Fibroblast of lung (primary cell): ENCODE measurements around the gene MRPS15. TPM values are rescaled to one million over a fixed set of nuclear protein-coding genes. Genes with fewer than 3 reads are reported as not detected.

Source experiments
- DNase-seq, 2 donors: peaks; one replicate each; pipeline versions ENCODE4 v3.0.0 to v3.0.0-alpha.2; 2010; ENCODE audit warnings: low read depth in 2 of 2
- H2AFZ ChIP-seq: 2 replicates; pipeline ENCODE4 v1.5.1; 2012; ENCODE audit warnings: low read length, control low read depth, inconsistent platforms
- H3K27ac ChIP-seq: 2 replicates; pipeline ENCODE4 v1.5.1; 2011; ENCODE audit warnings: low read length, control low read depth; ENCODE audit not compliant: insufficient read depth
- H3K27me3 ChIP-seq: 2 replicates; pipeline ENCODE4 v1.5.1; 2011; ENCODE audit warnings: mild to moderate bottlenecking, low read length; ENCODE audit not compliant: control insufficient read depth, insufficient read depth
- H3K36me3 ChIP-seq: 2 replicates; pipeline ENCODE4 v1.5.1; 2011; ENCODE audit warnings: low read length; ENCODE audit not compliant: control insufficient read depth, insufficient read depth
- H3K4me1 ChIP-seq: 2 replicates; pipeline ENCODE4 v1.5.1; 2011; ENCODE audit warnings: low read length; ENCODE audit not compliant: control insufficient read depth, insufficient read depth; ENCODE audit errors: extremely low read depth
- H3K4me2 ChIP-seq: 2 replicates; pipeline ENCODE4 v1.5.1; 2011; ENCODE audit warnings: low read length, control low read depth; ENCODE audit not compliant: insufficient read depth; ENCODE audit errors: extremely low read depth
- H3K4me3 ChIP-seq, 4 experiments: fragments of 200-600 bp in 1 of 4; sonication (generic) in 1 of 4; replicated peaks in 1 of 4; 2 replicates each; pipeline ENCODE4 v1.5.1; 2011 to 2016; ENCODE audit warnings: low read length in 4 of 4, low read depth in 3 of 4, mild to moderate bottlenecking in 3 of 4, control low read depth in 2 of 4, inconsistent platforms in 1 of 4, mixed read lengths in 1 of 4; ENCODE audit not compliant: insufficient read depth in 1 of 4; ENCODE audit errors: control extremely low read depth in 1 of 4
- H3K79me2 ChIP-seq: 2 replicates; pipeline ENCODE4 v1.5.1; 2012; ENCODE audit warnings: mild to moderate bottlenecking, low read length, inconsistent platforms; ENCODE audit not compliant: control insufficient read depth, insufficient read depth
- H3K9ac ChIP-seq: 2 replicates; pipeline ENCODE4 v1.5.1; 2011; ENCODE audit warnings: mild to moderate bottlenecking, low read length, control low read depth; ENCODE audit not compliant: insufficient read depth
- H3K9me3 ChIP-seq: 2 replicates; pipeline ENCODE4 v1.5.1; 2012; ENCODE audit warnings: low read depth, low read length; ENCODE audit not compliant: control insufficient read depth, insufficient read depth
- H4K20me1 ChIP-seq: 2 replicates; pipeline ENCODE4 v1.5.1; 2011; ENCODE audit warnings: low read length; ENCODE audit not compliant: control insufficient read depth, insufficient read depth; ENCODE audit errors: extremely low read depth
- EZH2 ChIP-seq: IDR thresholded peaks from 2 replicates; pipeline ENCODE4 v1.5.1; 2012; ENCODE audit warnings: low read length, control low read depth, mild to moderate bottlenecking; ENCODE audit errors: missing control alignments
- polyA plus RNA-seq, 2 donors: library from polyadenylated mRNA; depleted of rRNA in 1 of 2; stranded (reverse) in 1 of 2; unstranded in 1 of 2; fragments of >200 nt; gene quantifications; 2 replicates each; pipeline ENCODE4 v1.2.1, GENCODE V29; 2011 to 2012; ENCODE audit warnings: missing spikeins in 1 of 2
- total RNA-seq: library from RNA; depleted of rRNA; stranded (reverse); fragments of >200 nt; gene quantifications from 2 replicates; pipeline ENCODE4 v1.2.1, GENCODE V29; 2014
- TF ChIP-seq, protein P1 (sequence below), 2 donors: IDR thresholded peaks in 1 of 2; conservative IDR thresholded peaks in 1 of 2; 1 replicate in 1 of 2; 2 replicates in 1 of 2; pipeline ENCODE4 v1.5.1; 2011 to 2012; ENCODE audit warnings: low read length in 2 of 2, control low read depth in 1 of 2, inconsistent platforms in 1 of 2, low read depth in 1 of 2, mild to moderate bottlenecking in 1 of 2

The MRPS15 gene
- total and polyA plus RNA-seq, 2 donors (not counting 1 experiment from before 2014, with no cell fraction given) = 75.5 to 99.1 TPM

DNA sequence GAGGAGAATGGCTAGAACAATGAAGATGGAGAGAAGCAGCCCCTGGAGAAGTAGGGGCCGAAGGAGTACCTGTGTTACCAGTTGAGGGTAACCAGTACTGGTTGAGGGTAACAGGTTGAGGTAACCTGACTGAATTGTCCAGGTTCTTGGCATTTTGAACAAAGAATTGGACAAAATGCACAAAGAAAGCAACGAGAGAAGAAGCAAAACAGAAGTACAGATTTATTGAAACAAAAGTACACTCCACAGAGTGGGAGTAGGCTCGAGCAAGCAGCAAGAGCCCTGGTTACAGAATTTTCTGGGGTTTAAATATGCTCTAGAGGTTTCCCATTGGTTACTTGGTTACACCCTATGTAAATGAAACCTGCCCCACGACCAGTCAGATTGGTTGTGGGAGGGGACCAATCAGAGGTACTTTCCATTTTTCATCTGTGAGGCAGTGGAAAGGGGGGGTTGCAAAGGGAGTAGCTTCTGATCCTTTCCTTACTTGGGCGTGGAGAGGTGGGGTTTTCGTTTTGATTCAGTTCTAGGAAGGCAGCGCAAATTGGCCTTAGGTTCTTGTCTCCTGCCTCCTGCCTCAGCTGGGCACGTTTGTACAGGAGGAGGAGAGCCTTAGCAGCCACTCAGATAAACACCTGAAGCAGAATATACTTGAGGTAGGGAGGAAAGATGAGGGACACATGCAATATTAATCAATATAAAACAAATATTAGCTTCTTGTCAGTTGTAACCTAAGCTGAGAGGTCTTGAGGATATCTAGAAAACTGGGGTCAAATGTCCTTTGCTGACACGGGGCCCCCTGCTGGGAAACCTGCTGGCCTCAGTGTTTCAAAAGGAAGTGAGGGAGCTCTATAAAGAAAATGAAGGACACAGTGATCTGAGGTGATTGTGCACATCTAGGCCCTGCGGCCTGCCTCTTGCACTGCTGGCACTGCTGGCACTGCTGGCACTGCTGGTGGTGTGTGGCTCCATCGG, 52.2 kb downstream of the MRPS15 start:
- DNase-seq = peak; percentile 27 to 61
- Histone ChIP-seq H3K36me3 (no peaks in the 10 kb centered on the region), H2AFZ (no peak overlapping the region)

DNA sequence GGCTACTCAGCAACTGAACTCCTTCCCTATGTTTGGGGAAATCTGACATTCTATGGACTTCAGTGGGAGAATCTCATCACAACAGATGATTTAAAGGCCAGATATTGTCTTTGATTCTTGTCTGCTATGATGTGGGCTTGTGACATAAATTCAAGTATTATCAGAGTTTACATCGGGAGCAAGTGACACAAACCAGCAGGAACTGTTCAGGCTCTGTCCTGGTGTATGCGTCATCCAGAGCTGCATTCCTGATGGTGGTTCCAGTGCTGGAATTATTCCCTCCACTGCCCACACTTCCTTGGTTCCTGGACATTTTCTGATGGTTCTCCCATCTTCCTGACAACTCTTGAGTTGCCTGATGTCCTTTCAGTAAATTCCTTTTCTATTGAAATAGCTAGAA, 55.7 kb downstream of the MRPS15 start:
- H2AFZ ChIP-seq = peak overlapping the region; percentile 39
- peak; percentile 35 to 73 for DNase-seq
- no peak for TF ChIP-seq EZH2
- TF ChIP-seq, protein P1, sequence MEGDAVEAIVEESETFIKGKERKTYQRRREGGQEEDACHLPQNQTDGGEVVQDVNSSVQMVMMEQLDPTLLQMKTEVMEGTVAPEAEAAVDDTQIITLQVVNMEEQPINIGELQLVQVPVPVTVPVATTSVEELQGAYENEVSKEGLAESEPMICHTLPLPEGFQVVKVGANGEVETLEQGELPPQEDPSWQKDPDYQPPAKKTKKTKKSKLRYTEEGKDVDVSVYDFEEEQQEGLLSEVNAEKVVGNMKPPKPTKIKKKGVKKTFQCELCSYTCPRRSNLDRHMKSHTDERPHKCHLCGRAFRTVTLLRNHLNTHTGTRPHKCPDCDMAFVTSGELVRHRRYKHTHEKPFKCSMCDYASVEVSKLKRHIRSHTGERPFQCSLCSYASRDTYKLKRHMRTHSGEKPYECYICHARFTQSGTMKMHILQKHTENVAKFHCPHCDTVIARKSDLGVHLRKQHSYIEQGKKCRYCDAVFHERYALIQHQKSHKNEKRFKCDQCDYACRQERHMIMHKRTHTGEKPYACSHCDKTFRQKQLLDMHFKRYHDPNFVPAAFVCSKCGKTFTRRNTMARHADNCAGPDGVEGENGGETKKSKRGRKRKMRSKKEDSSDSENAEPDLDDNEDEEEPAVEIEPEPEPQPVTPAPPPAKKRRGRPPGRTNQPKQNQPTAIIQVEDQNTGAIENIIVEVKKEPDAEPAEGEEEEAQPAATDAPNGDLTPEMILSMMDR (conservative IDR thresholded peaks at IDR 0.05 in 1 of 2, IDR thresholded peaks at IDR 0.05 in 1 of 2; ENCODE audit: low read depth in 1 of 2, low read length in 2 of 2) = no peak
- H3K4me2 ChIP-seq = peak overlapping the region; percentile 35
- no peak overlapping the region for H3K27ac ChIP-seq
- H4K20me1 ChIP-seq = no peaks in the 10 kb centered on the region
- H3K36me3 ChIP-seq = no peaks in the 10 kb centered on the region
- no peak overlapping the region for H3K4me3 ChIP-seq
- H3K79me2 ChIP-seq = no peaks in the 10 kb centered on the region
- H3K9ac ChIP-seq = no peak overlapping the region
- H3K27me3 ChIP-seq = no peaks in the 10 kb centered on the region
- H3K4me1 ChIP-seq = peaks cover 2% of the 10 kb centered on the region
- no peaks in the 10 kb centered on the region for H3K9me3 ChIP-seq

More for the DNA sequence above, 52.2 kb downstream of the MRPS15 start:
- no peak for TF ChIP-seq EZH2
- TF ChIP-seq, protein P1 (conservative IDR thresholded peaks at IDR 0.05 in 1 of 2, IDR thresholded peaks at IDR 0.05 in 1 of 2; ENCODE audit: low read depth in 1 of 2, low read length in 2 of 2) = no peak
- no peaks in the 10 kb centered on the region for H3K9me3 ChIP-seq
- H3K27me3 ChIP-seq = no peaks in the 10 kb centered on the region
- H3K4me1 ChIP-seq = peaks cover 2% of the 10 kb centered on the region
- H3K4me2 ChIP-seq = no peak overlapping the region
- H3K9ac ChIP-seq = no peak overlapping the region
- H3K79me2 ChIP-seq = no peaks in the 10 kb centered on the region
- H4K20me1 ChIP-seq = no peaks in the 10 kb centered on the region
- no peak overlapping the region for H3K27ac ChIP-seq
- H3K4me3 ChIP-seq = no peak overlapping the region

DNA sequence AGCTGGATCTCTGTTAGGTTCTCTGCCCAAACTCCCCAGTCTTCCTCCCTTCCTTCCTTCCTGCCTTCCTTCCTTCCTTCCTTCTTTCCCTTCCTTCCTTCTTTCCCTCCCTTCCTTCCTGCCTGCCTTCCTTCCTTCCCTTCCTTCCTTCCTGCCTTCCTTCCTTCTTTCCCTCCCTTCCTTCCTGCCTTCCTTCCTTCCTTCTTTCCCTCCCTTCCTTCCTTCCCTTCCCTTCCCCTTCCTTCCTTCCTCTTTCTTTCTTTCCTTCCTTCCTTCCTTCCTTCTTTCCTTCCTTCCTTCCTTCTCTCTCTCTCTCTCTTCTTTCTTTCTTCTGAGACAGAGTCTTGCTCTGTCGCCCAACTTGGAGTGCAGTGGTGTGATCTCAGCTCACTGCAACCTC, 57.7 kb downstream of the MRPS15 start:
- no peak overlapping the region for H3K27ac ChIP-seq
- no peak overlapping the region for H3K9ac ChIP-seq
- H3K36me3 ChIP-seq = no peaks in the 10 kb centered on the region
- H3K9me3 ChIP-seq = no peaks in the 10 kb centered on the region
- H3K79me2 ChIP-seq = no peaks in the 10 kb centered on the region
- H4K20me1 ChIP-seq = no peaks in the 10 kb centered on the region
- no peak overlapping the region for H3K4me2 ChIP-seq
- TF ChIP-seq EZH2 = no peak
- TF ChIP-seq, protein P1 (conservative IDR thresholded peaks at IDR 0.05 in 1 of 2, IDR thresholded peaks at IDR 0.05 in 1 of 2; ENCODE audit: low read depth in 1 of 2, low read length in 2 of 2) = no peak
- H3K27me3 ChIP-seq = no peaks in the 10 kb centered on the region
- H3K4me3 ChIP-seq = no peak overlapping the region
- peaks cover 2% of the 10 kb centered on the region for H3K4me1 ChIP-seq
- no peak for DNase-seq
- no peak overlapping the region for H2AFZ ChIP-seq
